Gastrocnemius medialis (tissue), 4 donors: ENCODE results near the gene TUBGCP3.

ENCODE experiments used
- CTCF ChIP-seq, 5 experiments: fragments of 450-650 bp in 3 of 5; fragments of 200-600 bp in 2 of 5; sonication (generic) in 2 of 5; IDR thresholded peaks in 4 of 5; conservative IDR thresholded peaks in 1 of 5; 1 replicate in 4 of 5; 2 replicates in 1 of 5; pipeline ENCODE4 v1.5.1; 2016 to 2019; ENCODE audit warnings: antibody characterized with exemption in 5 of 5, mild to moderate bottlenecking in 3 of 5, moderate library complexity in 3 of 5
- POLR2A ChIP-seq, 2 donors: fragments of 450-650 bp; IDR thresholded peaks; one replicate each; pipeline ENCODE4 v1.6.1; 2017; ENCODE audit warnings: antibody characterized with exemption in 2 of 2, mild to moderate bottlenecking in 2 of 2, moderate library complexity in 2 of 2

GRCh38 chr13:112438515-112438914 is 149.4 kb downstream of the TUBGCP3 start:
- TF ChIP-seq CTCF (IDR thresholded peaks at IDR 0.05 in 4 of 5, conservative IDR thresholded peaks at IDR 0.05 in 1 of 5) (no peak), POLR2A (IDR thresholded peaks at IDR 0.05) (no peak)
